PC-9 (cell line): Measurements from ENCODE around the gene MFSD12. TPM values are rescaled to one million over a fixed set of nuclear protein-coding genes. Genes with fewer than 3 reads are reported as not detected.

Experiments
- BruUV-seq: library from RNA; stranded (reverse); fragments of 400-500 nt; replicated peaks from 2 replicates; lab custom pipeline; 2021; lab: Mats Ljungman, UMichigan
- CTCF ChIA-PET: fragments of 300-600 bp; sonication (Branson Sonifier 250); formaldehyde crosslinking; loops from one replicate; lab custom pipeline; 2022; ENCODE audit warnings: antibody characterized with exemption; lab: Charles Lee
- POLR2A ChIA-PET: fragments of 300-600 bp; sonication (Branson Sonifier 250); formaldehyde crosslinking; loops from one replicate; lab custom pipeline; 2022; ENCODE audit warnings: antibody characterized with exemption; ENCODE audit not compliant: unreplicated experiment; lab: Charles Lee
- DNase-seq, 2 experiments: peaks; one replicate each; pipeline versions ENCODE4 v3.0.0 to v3.0.0-alpha.2; 2015 to 2022; ENCODE audit warnings: mixed read lengths in 1 of 2
- H2AFZ ChIP-seq: fragments of 200-600 bp; sonication (generic); 2 replicates; pipeline ENCODE4 v1.8.1; 2017; ENCODE audit warnings: antibody characterized with exemption
- H3F3A ChIP-seq: fragments of 200-600 bp; sonication (generic); 2 replicates; pipeline ENCODE4 v1.8.1; 2017; ENCODE audit warnings: antibody characterized with exemption, mild to moderate bottlenecking, low read depth; ENCODE audit not compliant: insufficient read depth
- H3K27ac ChIP-seq: fragments of 200-600 bp; sonication (generic); 2 replicates; pipeline ENCODE4 v1.6.1; 2016; ENCODE audit warnings: mixed run types
- H3K27me3 ChIP-seq: fragments of 200-600 bp; sonication (generic); 2 replicates; pipeline ENCODE4 v1.6.1; 2016; ENCODE audit warnings: low read depth, mixed run types; ENCODE audit not compliant: insufficient read depth
- H3K36me3 ChIP-seq: fragments of 200-600 bp; sonication (generic); 2 replicates; pipeline ENCODE4 v1.6.1; 2016; ENCODE audit warnings: low read depth, mixed run types
- H3K4me1 ChIP-seq: fragments of 200-600 bp; sonication (generic); replicated peaks from 2 replicates; pipeline ENCODE4 v1.6.1; 2016; ENCODE audit warnings: mixed run types; ENCODE audit not compliant: insufficient read depth
- H3K4me2 ChIP-seq: fragments of 200-600 bp; sonication (generic); 2 replicates; pipeline ENCODE4 v1.6.1; 2017; ENCODE audit warnings: mixed run types
- H3K4me3 ChIP-seq: fragments of 200-600 bp; sonication (generic); 2 replicates; pipeline ENCODE4 v1.6.1; 2016; ENCODE audit warnings: mixed run types
- H3K79me2 ChIP-seq: fragments of 200-600 bp; sonication (generic); 2 replicates; pipeline ENCODE4 v1.6.1; 2017; ENCODE audit warnings: low read depth, mixed run types
- H3K9me2 ChIP-seq: fragments of 200-600 bp; sonication (generic); 2 replicates; pipeline ENCODE4 v1.8.1; 2017; ENCODE audit warnings: mild to moderate bottlenecking; ENCODE audit not compliant: insufficient read depth
- H3K9me3 ChIP-seq: fragments of 200-600 bp; sonication (generic); 2 replicates; pipeline ENCODE4 v1.8.1; 2016; ENCODE audit warnings: low read depth; ENCODE audit not compliant: insufficient read depth
- H4K20me1 ChIP-seq: fragments of 200-600 bp; sonication (generic); 2 replicates; pipeline ENCODE4 v1.8.1; 2017; ENCODE audit not compliant: insufficient read depth
- CTCF ChIP-seq: fragments of 200-600 bp; sonication (generic); conservative IDR thresholded peaks from 2 replicates; pipeline ENCODE4 v1.6.1; 2017; ENCODE audit warnings: mixed run types, antibody characterized with exemption, mild to moderate bottlenecking, moderate library complexity
- EZH2 ChIP-seq: fragments of 200-600 bp; sonication (generic); IDR thresholded peaks from 2 replicates; pipeline ENCODE4 v1.8.0; 2017; ENCODE audit warnings: antibody characterized with exemption, low read depth
- intact Hi-C: fragments of 100-400 bp; cut with micrococcal nuclease; formaldehyde crosslinking; loops from one replicate; pipeline ENCODE4 v1.10.0; 2022; ENCODE audit not compliant: unreplicated experiment
- total RNA-seq: library from RNA; stranded (reverse); gene quantifications from 2 replicates; pipeline ENCODE4 v1.2.3, GENCODE V29; 2021

The MFSD12 gene
- total RNA-seq, 1 experiment from 2014 or later, result 70.0 TPM

- no peaks in the 10 kb centered on the region for H3K9me2 ChIP-seq
- no peaks in the 10 kb centered on the region for H3K9me3 ChIP-seq
- TF ChIP-seq CTCF (0 out of 2 replicates have a peak, but pooled peaks have one; percentile 29), EZH2 (no peak)
- no peaks in the 10 kb centered on the region for H3K36me3 ChIP-seq
- no peak overlapping the region for H3K4me2 ChIP-seq
- DNase-seq, result no peak
- H3K4me1 ChIP-seq, result peaks cover 6% of the 10 kb centered on the region; the same call in 1 of the 2 replicates
- no TSS peak for BruUV-seq
- peaks cover 10% of the 10 kb centered on the region for H4K20me1 ChIP-seq
- peaks cover 8% of the 10 kb centered on the region; the same call in 1 of the 2 replicates for H3F3A ChIP-seq
- no peak overlapping the region for H3K27ac ChIP-seq
- H3K27me3 ChIP-seq, result no peaks in the 10 kb centered on the region
- POLR2A ChIA-PET, result no interaction called here
- intact Hi-C loops, result no loop called here
- no peak overlapping the region for H3K4me3 ChIP-seq
- H2AFZ ChIP-seq, result no peak overlapping the region
- CTCF ChIA-PET, result interaction anchor here (0.8 kb wide), 1 partner anchor 121 kb away, joined by 3 read pairs; no protein-coding TSS in a partner anchor
- H3K79me2 ChIP-seq, result peaks cover 6% of the 10 kb centered on the region
Observed at GRCh38 chr19:3575260-3575741, 17.9 kb upstream of the MFSD12 start.

- POLR2A ChIA-PET, result interaction anchor here (0.5 to 0.6 kb wide), 2 partner anchors 16 to 17 kb away, joined by 3 to 9 read pairs; no protein-coding TSS in a partner anchor
- Histone ChIP-seq H3K4me1 (peaks cover 6% of the 10 kb centered on the region; the same call in 1 of the 2 replicates), H4K20me1 (peaks cover 10% of the 10 kb centered on the region), H3K27me3 (no peaks in the 10 kb centered on the region), H3K9me2 (no peaks in the 10 kb centered on the region), H3K27ac (no peak overlapping the region), H3F3A (no peaks in the 10 kb centered on the region; the same call in 1 of the 2 replicates), H3K9me3 (no peaks in the 10 kb centered on the region), H3K4me3 (peak overlapping the region; percentile 85; the same call in 1 of the 2 replicates), H3K79me2 (peaks cover 6% of the 10 kb centered on the region), H3K36me3 (no peaks in the 10 kb centered on the region), H3K4me2 (peak overlapping the region; percentile 79), H2AFZ (no peak overlapping the region)
- no TSS peak for BruUV-seq
- DNase-seq, result peak; percentile 83 to 91
- TF ChIP-seq CTCF (no peak), EZH2 (no peak)
- intact Hi-C loops, result no loop called here
- CTCF ChIA-PET, result interaction anchor here (0.5 kb wide), 1 partner anchor 414 kb away, joined by 7 read pairs; no protein-coding TSS in a partner anchor
Observed at GRCh38 chr19:3573858-3574637, 16.7 kb upstream of the MFSD12 start.

- Histone ChIP-seq H3F3A (no peaks in the 10 kb centered on the region; the same call in 1 of the 2 replicates), H3K9me3 (no peaks in the 10 kb centered on the region), H2AFZ (peak overlapping the region; percentile 71), H3K4me2 (peak overlapping the region; percentile 79), H3K4me1 (peaks cover 6% of the 10 kb centered on the region; the same call in 1 of the 2 replicates), H3K27ac (peak overlapping the region; percentile 16; the same call in 1 of the 2 replicates), H3K79me2 (peaks cover 6% of the 10 kb centered on the region), H3K4me3 (peak overlapping the region; percentile 85), H3K36me3 (no peaks in the 10 kb centered on the region), H4K20me1 (peaks cover 10% of the 10 kb centered on the region), H3K9me2 (no peaks in the 10 kb centered on the region), H3K27me3 (no peaks in the 10 kb centered on the region)
- ChIA-PET CTCF (interaction anchor here (0.5 kb wide), 1 partner anchor 415 kb away, joined by 7 read pairs; no protein-coding TSS in a partner anchor), POLR2A (interaction anchor here (0.5 to 0.6 kb wide), 2 partner anchors 15 to 17 kb away, joined by 3 to 9 read pairs; no protein-coding TSS in a partner anchor)
- no peak for DNase-seq
- TF ChIP-seq EZH2, result no peak
- TF ChIP-seq CTCF, result no peak
- intact Hi-C loops, result no loop called here
- TSS peak; percentile 59 for BruUV-seq
Observed at GRCh38 chr19:3573162-3573857, 15.9 kb upstream of the MFSD12 start.
